HFF-Myc (cell line): ENCODE data around the gene MIS12.

Source experiments
- DNase-seq: peaks from one replicate; pipeline ENCODE4 v3.0.0-alpha.2; 2011; ENCODE audit warnings: low read depth; ENCODE audit errors: extremely low read depth
- H3K4me3 ChIP-seq: replicated peaks from 2 replicates; pipeline ENCODE4 v1.5.1; 2011; ENCODE audit warnings: low read depth, mild to moderate bottlenecking, control low read depth, low read length
- TF ChIP-seq, protein P1 (sequence below): IDR thresholded peaks from 2 replicates; pipeline ENCODE4 v1.5.1; 2012; ENCODE audit warnings: mild to moderate bottlenecking, low read depth, low read length, control low read depth; ENCODE audit errors: missing control alignments

MIS12 gene

DNA sequence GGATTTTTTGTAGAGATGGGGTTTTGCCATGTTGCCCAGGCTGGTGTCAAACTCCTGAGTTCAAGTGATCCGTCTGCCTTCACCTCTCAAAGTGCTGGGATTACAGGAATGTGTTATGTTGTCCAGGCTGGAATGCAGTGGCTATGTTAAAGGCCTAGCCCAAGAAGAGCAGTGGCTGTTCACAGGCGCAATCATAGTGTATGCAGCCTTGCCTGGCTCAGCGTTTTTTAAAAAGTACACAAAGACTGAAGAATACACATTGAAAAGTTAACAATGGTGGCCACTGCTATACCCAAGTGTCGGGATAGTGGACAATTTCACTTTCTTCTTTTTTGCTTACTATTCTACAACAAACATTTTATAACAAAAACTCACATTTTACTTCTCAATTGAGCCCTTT lies 7.4 kb upstream of the MIS12 start:
- no peak overlapping the region for H3K4me3 ChIP-seq
- TF ChIP-seq, protein P1, sequence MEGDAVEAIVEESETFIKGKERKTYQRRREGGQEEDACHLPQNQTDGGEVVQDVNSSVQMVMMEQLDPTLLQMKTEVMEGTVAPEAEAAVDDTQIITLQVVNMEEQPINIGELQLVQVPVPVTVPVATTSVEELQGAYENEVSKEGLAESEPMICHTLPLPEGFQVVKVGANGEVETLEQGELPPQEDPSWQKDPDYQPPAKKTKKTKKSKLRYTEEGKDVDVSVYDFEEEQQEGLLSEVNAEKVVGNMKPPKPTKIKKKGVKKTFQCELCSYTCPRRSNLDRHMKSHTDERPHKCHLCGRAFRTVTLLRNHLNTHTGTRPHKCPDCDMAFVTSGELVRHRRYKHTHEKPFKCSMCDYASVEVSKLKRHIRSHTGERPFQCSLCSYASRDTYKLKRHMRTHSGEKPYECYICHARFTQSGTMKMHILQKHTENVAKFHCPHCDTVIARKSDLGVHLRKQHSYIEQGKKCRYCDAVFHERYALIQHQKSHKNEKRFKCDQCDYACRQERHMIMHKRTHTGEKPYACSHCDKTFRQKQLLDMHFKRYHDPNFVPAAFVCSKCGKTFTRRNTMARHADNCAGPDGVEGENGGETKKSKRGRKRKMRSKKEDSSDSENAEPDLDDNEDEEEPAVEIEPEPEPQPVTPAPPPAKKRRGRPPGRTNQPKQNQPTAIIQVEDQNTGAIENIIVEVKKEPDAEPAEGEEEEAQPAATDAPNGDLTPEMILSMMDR, result no peak
- no peak for DNase-seq

DNA sequence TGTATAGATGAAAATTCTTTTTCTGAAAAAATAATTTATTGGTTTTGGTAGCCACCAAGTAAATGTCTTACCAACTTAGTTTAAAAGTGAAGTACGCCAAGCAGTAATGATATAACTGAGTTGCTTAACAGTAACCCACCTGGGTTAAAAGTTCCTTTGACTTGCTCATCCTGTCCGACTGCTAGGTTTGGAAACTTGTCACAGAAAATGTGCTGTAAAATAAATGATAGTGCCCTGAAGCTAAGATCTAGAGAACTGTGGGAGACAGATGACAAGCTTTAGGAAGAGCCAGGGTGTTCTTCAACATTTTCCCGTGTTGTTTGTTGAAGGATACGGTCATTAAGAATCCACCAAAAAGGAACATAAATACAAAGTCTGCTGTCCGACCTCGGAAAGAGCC lies 5.4 kb upstream of the MIS12 start:
- TF ChIP-seq, protein P1, result no peak
- H3K4me3 ChIP-seq, result no peak overlapping the region
- no peak for DNase-seq

DNA sequence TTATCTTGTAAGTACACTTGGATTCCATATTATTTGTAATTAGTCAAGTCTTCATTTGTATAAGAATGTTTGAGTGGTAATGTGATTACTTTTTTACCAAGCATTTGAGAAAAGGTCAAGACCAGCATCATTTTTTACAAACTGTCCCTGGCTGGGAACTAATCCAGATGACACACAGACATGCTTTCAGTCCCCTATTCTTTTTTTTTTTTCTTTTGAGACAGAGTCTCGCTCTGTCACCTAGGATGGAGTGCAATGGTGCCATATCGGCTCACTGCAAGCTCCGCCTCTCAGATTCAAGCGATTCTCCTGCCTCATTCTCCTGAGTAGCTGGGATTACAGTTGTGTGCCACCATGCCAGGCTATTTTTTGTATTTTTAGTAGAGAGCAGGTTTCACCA lies 4.9 kb upstream of the MIS12 start:
- DNase-seq, result no peak
- TF ChIP-seq, protein P1, result no peak
- H3K4me3 ChIP-seq, result no peak overlapping the region

DNA sequence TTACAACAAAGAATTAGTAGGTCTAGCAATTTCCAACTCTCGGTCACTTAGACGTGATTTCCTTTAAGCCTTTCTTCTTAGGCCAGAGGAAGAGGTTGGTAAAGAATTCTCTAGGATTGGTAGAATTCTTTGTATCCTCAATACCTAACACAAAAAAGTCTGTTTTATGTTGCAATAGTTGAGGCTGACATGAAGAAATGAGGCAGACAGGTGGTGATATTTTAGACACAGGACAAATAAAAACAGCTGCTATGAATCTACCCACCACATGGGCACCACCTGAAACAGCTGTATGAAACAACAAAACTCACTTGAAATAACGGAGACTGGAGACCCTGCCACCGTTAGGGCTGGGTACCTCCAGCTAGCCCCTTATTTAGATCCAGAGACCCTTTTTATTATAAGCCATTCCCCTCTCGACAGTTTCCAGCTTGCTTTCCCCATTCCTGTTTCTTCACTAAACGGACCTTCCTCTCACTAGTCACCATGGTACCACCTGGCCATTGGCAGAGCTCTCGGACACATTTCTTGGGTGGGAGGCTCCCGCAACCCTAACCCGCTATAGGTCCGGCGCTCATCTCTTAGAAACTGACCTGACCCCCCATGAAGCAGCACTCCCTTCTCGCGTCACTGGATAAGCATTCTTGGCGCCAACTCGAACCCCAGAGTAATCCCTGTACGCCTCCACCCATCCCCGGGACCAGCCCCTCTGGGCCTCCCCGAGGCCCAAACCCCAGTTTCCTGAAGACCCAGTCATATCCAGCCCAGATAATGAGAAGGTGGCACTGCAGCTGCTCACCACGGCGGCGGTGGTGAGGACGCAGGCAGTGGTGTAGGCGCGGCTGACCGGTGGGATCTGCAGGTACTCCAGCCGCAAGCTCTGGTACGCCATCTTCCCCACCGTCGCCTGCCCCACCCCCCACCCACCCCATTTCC lies 828 bp upstream of the MIS12 start, which contains the start of gene DERL2:
Gene DERL2, minus strand, starts transcription at position 909 of the 936 bp plus-strand sequence. Its CDS starts 17 bp downstream, at position 892.
- H3K4me3 ChIP-seq, result peak within 1 kb of the TSS; percentile 96
- TF ChIP-seq, protein P1, result no peak
- no peak for DNase-seq

DNA sequence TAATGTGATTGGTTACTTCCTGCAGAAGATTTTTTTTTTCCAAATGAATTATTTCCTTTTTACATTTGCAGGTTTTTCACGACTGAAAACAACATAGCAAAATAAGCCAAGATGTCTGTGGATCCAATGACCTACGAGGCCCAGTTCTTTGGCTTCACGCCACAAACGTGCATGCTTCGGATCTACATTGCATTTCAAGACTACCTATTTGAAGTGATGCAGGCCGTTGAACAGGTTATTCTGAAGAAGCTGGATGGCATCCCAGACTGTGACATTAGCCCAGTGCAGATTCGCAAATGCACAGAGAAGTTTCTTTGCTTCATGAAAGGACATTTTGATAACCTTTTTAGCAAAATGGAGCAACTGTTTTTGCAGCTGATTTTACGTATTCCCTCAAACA lies 2.4 kb downstream of the MIS12 start:
- TF ChIP-seq, protein P1, result no peak
- H3K4me3 ChIP-seq, result no peak overlapping the region
- DNase-seq, result no peak

DNA sequence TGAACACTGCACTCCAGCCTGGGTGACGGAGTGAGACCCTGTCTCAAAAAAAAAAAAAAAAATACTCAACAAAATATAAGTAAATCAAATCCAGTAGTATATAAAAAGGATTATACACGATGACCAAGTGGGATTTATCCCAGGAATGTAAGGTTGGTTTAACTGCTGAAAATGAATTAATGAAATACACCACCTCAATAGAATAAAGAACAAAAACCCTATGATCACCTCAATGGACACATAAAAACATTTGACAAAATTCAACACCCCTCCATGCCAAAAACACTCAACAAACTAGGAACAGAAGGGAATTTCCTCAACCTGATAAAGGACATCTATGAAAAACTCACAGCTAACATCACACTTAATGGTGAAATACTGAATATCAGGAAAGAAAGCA lies 6.6 kb downstream of the MIS12 start:
- TF ChIP-seq, protein P1, result no peak
- no peak overlapping the region for H3K4me3 ChIP-seq
- DNase-seq, result no peak
